GM19193 (cell line): ENCODE measurements around the gene HEG1.

Experiments used
- POLR2A ChIP-seq: IDR thresholded peaks from 4 replicates; pipeline ENCODE4 v1.6.1; 2011; ENCODE audit not compliant: insufficient read depth, insufficient read length; ENCODE audit errors: extremely low read depth

Gene HEG1

DNA sequence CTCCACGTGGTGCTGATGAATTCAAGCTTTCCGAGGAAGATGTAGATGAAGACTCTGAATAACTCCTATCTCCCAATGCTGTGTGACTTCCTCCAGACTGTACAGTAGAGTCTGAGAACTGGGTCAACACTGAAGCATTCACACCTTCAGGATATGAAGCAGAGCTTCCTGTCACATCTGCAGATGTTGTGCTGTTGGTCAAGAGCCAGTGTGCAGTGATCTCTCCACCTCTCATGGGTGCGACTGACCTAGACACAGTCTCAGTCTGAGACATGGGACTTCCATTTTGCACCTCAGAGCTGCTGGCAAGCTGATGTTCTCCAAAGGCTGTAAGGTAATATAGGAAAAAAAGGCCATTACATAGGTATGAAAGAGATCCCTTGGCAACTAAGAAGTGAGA lies 36.5 kb downstream of the HEG1 start:
- TF ChIP-seq POLR2A, result no peak

DNA sequence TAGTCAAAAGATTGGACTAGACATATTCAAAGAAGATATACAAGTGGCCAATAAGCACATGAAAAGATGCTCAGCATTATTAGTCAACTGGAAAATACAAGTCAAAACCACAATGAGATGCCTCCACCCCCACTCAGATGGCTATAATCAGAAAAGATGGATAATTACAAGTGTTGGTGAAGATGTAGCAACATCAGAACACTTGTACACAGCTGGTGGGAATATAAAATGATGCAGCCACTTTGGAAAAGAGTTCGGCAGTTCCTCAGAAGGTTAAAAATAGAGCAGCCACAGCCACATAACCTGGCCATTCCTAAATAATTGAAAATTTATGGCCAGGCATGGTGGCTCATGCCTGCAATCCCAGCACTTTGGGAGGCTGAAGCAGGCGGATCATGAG lies 38.4 kb downstream of the HEG1 start:
- no peak for TF ChIP-seq POLR2A

DNA sequence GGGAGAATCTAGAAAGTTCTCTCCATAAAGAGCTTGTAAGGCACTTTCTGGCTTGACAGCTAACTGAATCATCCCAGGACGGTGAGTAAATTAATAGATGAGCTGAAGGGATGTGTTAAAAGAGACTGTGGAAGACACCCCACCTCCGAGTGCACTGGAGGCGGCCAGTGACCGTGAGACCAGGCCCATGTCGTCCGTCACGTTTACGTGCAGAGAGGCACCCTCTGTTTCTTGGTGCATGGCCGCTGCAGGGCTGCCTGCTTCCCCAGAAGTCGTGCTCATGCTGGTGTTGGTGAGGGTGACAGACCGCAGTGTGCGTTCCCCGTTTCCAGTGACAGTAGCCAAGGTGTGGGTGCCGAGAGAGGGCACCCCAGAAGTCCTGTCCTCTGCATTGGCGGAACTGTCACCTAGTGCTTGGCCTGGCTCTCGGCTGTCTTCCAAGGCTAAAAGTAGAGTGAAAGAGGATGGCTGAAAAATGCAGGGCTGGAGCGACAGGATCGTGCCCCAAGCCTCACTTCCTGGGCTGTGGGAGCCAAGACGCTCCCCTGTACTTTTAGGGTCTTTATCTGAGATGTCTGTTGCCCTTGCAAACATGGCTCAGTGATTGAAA lies 41.1 kb downstream of the HEG1 start:
- TF ChIP-seq POLR2A, result no peak

DNA sequence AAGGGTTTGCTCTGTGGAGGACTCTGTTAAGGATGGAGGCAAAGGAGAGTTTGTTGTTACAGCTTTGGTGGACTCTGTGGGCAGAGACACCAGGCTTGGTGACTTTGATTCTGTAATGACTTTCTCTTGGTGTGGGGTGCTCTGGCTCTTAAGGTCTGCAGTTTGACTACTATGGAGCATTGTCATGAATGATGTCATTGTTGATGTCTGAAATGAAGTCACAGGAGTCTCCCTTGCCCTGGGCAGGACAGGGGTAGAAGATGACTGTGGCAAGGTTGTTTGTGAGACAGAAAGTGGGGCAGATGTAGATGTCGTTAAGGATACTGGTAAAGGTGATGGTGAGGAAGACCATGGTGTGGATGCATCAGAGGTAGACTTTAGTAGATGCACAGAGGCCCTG lies 42.7 kb downstream of the HEG1 start:
- no peak for TF ChIP-seq POLR2A

DNA sequence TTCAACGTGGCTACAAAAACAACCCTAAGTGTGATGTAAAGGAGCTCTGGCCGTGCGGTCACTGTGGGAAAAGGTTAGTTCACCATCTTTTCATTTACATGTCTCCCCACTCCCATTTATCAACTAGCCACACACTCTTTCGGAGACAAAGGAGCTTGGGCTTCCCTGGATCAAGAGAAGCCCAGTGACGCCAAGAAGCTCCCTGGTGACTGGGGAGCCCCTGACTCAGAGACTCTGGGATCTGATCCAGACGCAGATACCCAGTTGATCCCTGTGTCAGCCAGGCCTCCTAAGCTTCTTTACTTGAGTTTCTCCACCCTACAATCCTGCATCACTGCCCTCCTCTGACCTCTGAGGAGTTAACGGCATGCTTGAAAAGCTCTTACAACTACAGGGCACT lies 43.9 kb downstream of the HEG1 start:
- no peak for TF ChIP-seq POLR2A

DNA sequence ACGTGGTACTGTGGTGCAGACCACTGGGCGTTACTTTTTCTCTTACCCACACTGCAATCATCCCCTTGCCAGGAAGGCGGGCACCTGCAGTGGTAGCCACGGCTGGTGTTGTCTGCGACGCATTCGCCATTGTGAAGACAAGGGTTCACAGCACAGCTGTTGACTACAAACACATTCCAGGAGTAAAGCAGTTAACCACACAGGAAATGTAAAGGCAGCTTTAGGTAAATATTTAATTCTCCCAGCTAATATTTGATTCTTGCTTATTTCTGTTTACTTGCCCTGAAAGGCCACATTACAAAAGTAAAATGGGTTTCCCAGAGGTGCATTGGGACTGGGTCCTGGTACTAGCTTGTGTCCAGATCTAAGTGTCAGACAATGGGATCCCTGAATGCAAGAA lies 45.4 kb downstream of the HEG1 start:
- TF ChIP-seq POLR2A, result no peak

DNA sequence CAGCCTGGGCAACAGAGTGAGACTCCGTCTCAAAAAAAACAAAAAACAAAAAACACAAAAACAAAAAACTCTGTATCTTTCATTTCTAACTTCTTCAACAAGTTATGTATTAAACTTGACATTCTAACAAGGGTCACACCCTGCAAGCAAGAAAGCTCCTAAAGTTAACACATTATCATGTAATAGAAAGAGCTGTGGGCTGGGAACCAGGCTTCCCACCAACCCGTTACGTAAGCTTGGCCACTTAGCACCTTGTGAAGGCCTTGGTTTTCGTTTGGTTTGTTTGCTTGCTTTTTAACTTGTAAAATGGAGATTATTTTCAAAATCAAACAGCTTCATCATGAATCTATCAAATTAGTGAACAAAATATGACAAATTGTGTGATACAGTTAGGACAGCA lies 47.0 kb downstream of the HEG1 start:
- TF ChIP-seq POLR2A, result no peak

DNA sequence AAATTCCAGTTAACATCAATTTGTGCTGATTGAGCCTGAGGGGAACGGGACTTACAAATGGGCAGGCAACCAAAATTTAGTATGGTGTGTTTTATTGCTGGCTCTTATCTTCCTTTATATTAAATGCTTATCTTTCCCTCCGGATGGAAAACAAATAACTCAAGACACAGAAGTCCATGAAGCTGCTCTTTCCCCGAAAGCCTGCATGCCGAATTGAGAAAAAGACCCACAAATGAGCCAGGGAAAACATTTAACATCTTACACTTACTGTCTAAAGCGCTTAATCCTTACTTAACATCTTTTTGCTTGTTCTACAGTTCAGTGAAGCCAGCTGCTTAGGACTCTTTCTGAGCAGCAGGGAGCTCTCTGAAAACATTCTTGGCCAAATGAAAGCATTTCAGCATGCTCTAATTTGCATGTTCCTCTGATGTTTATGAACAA lies 49.5 kb downstream of the HEG1 start:
- TF ChIP-seq POLR2A, result no peak

DNA sequence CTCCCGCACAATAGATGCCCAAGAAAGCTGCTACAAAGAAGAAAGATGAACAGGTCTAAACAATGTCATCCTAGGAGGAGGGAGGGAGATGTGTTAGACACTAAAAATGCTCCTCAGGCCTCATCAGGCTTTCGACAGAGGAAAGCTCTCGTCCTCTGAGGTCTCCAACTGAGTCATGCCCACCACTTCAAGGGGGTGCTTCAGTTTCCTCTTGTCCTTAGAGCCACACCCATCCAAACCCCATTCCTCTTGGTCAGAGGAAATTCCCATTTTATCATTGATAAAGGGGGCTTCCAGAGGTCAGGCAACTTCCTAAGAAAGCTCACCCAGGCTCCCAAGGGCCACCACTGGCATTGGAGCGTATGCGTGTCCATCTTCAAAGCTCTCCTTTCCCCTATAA lies 50.1 kb downstream of the HEG1 start:
- TF ChIP-seq POLR2A, result no peak

DNA sequence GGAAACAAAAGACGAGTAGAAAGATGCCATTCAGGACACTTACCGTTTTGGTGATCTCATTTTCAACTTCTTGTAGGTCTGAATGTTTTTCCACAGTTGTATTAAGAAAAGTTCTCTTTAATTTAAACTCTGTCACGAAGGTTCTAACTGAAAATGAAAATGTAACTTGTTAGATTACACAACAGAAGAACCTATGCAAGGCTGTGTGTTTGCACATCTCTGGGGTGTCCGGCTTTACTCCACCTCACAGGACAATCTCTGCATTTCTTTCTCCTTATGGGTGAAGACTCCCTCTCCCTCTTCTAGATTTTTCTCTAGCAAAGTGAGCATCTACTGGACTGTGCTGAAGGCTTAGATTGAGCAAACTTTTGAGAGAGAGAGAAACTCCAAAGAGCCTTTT lies 50.6 kb downstream of the HEG1 start:
- TF ChIP-seq POLR2A, result no peak

DNA sequence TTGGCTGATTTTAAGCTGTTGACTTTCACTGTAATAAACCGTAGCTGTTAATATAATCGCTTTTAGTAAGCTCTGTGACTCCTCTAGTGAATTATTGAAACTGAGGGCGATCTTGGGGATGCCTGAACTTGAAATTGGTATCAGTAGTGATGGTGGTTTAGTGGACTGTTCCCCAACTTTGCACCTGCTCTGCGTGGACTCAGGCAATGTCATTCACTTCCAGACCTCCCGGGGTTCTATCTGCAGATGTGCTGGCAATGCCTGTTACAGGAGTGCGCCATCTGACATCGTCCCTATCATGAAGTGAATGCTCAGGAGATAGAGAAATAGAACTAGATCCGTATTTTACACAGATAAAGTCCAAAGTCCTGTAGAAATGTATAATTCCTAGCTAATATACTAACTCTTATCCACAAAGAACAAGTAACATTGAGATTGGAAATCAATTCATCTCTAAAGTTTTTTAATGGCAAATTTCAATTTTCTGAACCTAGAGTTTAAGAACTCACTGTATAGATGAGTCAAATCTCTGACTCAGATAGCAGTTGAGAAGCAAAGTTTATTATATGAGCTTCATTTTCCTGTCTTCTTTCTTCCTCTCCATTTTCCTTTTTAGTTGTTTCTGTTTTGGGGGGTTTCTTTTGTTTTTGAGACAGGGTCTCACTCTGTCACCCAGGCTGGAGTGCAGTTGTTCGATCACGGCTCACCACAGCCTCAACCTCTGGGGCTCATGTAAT lies 51.8 kb downstream of the HEG1 start:
- TF ChIP-seq POLR2A, result no peak

DNA sequence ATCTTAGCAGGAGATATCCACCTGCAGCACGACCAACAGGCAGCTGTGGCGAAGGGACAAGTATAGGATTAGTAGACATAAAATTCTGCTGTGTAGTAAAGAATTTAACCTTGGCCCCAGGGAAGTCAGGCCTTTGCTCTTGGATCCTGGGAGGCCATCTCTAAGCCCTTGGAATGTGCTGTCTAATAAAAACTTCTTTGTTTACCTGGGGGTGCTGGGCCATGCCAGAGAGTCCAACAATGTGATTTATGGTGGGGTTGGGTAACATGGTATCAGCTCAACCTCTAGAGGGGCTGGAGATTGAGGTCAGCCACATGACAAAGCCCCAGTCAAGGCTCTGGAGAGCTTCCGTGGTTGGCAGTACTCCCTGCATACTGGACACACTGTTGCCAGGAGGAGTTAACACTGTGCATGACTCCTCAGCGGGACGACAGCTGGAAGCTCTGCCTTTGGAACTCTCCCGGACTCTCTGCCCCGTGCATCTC lies 52.4 kb downstream of the HEG1 start:
- TF ChIP-seq POLR2A, result no peak

DNA sequence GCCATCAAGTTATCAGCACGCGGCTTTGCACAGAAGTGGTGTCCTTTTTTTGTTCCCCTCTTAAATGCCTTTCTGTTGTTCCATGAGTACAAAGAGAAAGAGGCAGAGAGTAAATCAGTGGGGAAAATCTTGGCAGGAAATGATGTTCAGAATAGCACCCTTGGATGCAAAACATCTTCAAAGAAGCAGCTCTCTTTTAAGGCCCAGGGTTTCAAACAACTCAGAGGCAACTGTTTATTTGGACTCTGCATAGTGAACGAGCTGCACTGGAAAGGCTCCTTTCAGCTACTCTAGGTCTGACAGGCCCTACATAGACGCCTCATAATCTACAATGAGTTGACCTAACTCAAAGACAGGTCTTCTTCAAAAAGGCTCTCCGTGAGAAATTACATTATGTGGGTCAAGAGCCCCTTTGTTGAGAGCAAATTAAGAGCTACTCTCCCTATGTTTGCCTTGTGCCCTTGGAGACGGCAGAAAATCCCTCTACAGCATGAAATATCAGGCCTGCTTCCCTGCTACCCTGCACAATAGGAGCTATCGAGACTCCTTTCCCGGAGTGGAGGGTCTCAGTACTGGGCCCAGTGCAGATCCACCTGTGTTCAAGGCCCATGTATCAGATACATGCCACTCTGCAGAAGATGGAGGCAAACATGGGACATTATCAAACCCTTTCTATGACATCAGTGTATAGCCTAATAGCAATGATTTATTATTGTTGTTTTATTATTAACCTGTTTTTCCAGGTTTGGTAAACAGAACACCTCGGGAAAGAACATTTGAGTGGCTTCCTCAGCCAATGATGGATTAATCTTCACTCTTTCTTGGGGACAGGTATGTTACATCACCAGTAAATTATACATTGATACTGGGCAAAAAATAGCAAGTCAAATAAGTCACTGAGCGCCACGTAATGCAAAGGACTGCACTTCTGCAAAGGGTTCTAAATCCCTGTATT lies 53.1 kb downstream of the HEG1 start:
- no peak for TF ChIP-seq POLR2A

DNA sequence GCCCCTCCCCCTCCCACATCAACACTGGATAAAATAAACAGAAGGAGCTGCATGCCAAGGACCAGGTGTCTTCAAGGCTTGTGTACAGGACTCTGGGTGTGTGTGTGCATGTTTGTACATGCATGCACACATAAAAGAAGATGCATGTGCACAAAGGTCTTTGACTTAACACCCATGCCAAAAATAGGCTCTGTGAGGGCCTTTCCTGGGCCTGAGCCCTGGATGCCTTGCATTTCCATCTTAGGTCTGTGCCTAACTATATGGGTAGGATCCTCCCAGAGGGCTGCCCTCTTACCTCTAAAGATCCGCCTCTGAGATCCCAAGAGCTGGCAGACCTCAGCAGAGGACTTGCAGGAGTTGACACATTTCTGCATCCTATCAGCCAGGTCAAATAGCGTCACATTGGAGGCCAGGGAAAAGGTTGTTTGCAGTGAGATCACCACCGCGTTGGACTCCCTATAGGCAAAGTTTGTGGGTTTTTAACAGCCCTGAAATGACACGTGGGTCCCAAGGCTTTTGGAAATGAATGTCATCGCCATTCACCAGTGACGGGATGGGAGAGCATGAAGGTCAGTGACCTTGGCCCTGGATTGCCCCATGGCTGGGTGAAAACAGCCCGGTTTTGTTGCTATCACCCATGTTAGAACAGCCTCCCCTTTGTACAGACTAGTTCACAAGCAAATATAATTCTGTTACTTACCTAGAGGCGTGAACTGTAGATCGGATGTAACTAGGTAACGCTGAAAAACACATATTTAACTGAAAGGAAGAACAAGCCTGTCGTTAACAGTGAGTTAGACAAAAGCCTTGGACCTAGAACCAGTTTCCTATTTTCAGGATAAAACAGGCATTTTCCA lies 54.0 kb downstream of the HEG1 start:
- no peak for TF ChIP-seq POLR2A

DNA sequence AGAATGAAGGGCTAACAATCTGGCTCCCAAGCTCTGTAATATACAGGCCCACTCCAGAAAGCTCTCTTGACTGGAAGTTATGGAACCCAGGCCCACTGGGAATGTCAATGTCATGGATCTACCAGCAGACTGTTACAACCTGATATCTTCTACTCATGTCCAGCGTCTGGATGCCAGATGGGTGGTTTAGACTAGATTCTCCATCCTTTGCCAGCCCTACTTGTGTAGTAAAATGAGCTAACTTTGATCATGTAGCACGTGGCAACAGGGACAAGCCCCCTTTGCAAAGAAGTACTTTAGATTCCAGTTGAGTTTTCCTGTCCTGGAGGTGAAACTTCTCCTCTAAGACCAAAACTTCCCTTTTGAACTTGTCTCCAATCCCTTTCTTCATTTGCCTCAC lies 55.1 kb downstream of the HEG1 start:
- no peak for TF ChIP-seq POLR2A

DNA sequence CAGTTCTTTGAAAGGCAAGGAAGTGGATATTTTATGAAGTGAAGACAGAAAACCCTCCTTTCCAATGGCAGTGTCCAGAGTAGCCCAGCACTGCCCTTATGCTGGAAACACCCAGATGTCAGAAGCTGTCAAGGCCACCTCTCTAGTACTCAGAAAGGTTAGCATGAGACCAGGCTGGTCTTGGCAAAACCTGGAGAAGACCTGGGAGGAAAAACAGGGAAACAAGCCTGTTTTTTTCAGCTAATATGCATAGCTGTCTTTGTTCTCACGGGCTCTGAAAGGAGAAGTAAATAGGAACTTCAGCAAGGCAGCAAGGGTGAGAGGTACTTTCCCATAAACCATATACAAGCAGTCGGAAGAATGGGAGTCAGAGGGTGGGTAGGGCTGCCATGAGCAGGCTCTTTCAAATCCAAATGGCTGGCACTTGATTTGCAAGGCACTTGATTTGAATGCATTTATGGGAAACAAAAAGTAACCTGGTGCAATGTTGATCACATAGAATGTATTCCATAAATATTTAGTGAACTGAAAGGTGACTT lies 55.8 kb downstream of the HEG1 start:
- no peak for TF ChIP-seq POLR2A
